Measurements from ENCODE around the gene LRTM1.

DNA sequence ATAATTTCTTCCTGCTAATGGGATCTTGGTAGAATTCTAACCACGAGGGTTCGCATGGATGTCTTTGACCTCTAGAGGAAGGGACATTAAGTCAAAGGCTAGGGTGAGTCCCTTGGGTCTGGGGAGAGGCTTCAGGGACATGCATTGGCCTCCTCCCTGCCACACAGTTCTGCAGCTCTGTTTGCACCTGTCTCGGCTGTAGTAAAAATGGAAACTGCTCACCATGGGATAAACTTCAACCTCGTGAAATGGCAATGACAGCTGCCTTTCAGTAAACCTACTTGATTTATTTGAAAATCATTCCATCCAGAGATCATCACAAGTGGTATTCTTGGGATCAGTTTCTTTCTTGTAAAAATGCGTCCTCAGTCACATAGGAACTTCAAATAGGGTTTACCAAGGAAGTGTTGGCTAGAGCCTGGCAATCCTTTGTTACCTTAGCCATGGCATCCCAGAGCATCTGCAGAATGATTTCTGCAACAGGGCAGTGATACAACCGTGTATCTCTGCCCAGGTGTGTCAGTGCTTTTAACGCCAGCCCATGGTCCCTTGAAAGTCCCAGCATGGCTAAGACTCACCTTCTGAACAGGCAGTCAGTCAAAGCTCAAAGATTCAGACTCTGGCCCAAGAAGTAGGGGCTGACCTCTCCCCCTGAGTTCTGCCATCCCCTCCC, 14.0 kb upstream of the LRTM1 start:
- no peak for TF ChIP-seq EZH2 (IDR thresholded peaks at IDR 0.05; ENCODE audit: insufficient read depth, poor library complexity, severe bottlenecking)
- no peak for TF ChIP-seq EZH2phosphoT487 (IDR thresholded peaks at IDR 0.05; ENCODE audit: insufficient read depth, low read depth)
